Breast epithelium (tissue), 3 donors: Measurements from ENCODE around the gene NCOA1.

Experiments
- POLR2A ChIP-seq: fragments of 450-650 bp; IDR thresholded peaks from one replicate; pipeline ENCODE4 v1.6.1; 2016; ENCODE audit warnings: antibody characterized with exemption, mild to moderate bottlenecking, moderate library complexity
- POLR2AphosphoS5 ChIP-seq, 3 donors: sonication (generic); formaldehyde crosslinking; IDR thresholded peaks; one replicate each; pipeline ENCODE4 v1.6.1; 2017; ENCODE audit warnings: antibody characterized with exemption in 3 of 3
- TF ChIP-seq, protein P1 (sequence below), 3 donors: fragments of 450-650 bp; IDR thresholded peaks; one replicate each; pipeline ENCODE4 v1.5.1; 2016 to 2017; ENCODE audit warnings: antibody characterized with exemption in 3 of 3, mild to moderate bottlenecking in 3 of 3, moderate library complexity in 3 of 3

DNA sequence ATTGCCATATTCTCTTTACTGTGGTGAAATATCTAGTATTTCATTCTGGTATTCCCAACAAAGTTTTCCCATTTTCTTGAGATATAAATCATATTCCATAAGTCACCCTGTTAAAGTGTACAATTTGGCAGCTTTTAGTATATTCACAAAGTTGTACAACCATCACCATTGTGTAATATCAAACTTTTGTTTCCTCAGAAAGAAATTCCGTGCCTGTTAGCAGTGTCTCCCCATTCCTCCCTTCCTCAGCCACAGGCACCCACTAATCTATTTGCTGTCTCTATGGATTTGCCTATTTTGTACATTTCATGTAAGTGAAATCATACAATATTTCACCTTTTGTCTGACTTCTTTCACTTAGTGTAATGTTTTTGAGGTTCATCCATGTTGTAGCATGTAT lies 19.7 kb downstream of the NCOA1 start:
- TF ChIP-seq POLR2A = no peak
- TF ChIP-seq, protein P1, sequence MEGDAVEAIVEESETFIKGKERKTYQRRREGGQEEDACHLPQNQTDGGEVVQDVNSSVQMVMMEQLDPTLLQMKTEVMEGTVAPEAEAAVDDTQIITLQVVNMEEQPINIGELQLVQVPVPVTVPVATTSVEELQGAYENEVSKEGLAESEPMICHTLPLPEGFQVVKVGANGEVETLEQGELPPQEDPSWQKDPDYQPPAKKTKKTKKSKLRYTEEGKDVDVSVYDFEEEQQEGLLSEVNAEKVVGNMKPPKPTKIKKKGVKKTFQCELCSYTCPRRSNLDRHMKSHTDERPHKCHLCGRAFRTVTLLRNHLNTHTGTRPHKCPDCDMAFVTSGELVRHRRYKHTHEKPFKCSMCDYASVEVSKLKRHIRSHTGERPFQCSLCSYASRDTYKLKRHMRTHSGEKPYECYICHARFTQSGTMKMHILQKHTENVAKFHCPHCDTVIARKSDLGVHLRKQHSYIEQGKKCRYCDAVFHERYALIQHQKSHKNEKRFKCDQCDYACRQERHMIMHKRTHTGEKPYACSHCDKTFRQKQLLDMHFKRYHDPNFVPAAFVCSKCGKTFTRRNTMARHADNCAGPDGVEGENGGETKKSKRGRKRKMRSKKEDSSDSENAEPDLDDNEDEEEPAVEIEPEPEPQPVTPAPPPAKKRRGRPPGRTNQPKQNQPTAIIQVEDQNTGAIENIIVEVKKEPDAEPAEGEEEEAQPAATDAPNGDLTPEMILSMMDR (IDR thresholded peaks at IDR 0.05) = no peak
- no peak for TF ChIP-seq POLR2AphosphoS5 (IDR thresholded peaks at IDR 0.05)
